Activated gamma-delta T cell treated with anti-CD3 and anti-CD28 coated beads, Interleukin-2, amount 50 U/mL, for 16 hours (primary cell): ENCODE measurements around the gene RNF11.
A peak's percentile ranks its signal among the peaks of the same experiment; 100 is the strongest.

Experiments
- DNase-seq: peaks from one replicate; pipeline ENCODE4 v3.0.0-alpha.2; 2020; ENCODE audit warnings: low read depth

RNF11 gene

DNA sequence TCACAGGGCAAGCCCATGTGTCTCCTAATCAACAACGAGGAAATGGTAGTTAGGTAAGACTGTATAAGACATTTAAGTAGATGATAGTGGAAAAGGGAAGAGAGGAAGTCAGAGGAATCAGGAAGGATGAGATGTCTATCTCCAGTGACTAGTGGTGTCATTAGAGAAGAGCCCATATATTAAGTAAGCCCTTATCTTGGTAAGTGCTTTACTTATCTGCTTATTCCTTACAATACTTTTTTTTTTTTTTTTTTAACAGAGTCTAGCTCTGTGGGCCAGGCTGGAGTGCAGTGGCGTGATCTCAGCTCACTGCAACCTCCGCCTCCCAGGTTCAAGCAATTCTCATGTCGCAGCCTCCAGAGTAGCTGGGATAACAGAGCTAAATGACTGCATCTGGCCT lies 29.5 kb downstream of the RNF11 start:
- no peak for DNase-seq

DNA sequence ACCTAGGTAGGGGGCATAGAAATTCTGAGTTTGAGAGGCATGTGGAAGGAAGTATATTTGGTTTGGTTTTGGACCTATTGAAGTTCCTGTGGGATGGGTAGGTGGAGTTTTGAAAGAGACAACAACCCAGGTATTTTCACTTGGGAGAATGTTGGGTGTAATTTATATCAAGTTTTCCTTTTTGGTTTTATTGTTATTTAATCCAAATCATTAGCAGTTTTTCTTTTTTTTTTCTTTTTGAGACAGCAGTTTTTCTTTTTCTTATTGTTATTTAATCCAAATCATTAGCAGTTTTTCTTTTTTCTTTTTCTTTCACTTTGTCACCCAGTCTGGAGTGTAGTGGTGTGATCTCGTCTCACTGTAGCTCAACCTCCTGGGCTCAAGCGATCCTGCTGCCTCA lies 30.1 kb downstream of the RNF11 start:
- DNase-seq = no peak

DNA sequence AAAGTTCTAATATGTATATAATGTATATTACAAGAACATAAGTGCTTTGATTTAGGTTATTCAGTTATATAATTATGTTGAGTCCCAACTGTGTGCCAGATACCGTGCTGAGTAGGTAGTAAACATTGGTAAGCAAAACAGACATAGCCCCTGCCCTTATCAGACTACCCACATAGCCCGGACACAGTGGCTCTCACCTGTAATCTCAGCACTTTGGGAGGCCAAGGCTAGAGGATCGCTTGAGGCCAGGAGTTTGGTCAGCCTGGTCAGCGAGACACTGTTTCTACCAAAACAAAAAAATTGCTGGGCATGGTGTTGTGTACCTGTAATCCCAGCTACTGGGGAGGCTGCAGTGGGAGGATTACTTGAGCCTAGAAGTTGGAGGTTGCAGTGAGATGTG lies 30.7 kb downstream of the RNF11 start:
- no peak for DNase-seq

DNA sequence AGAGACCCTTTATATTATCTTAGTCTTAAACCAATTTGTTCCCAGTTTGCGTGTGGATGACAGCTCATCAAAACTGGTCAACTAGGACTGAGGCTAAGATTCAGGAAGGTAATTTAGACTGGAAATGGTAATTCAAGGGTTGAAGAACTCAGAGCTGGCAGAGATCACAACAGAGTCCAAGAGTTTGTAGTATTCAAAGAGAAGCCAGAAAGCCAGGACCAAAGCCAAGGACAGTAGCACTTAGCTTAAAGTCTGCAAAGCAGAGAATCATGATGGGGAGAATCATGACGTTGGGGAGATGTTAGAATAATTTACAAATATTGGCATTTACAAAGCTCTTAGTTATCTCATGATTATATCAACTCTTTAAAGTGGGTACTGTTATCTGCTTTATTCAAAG lies 32.6 kb downstream of the RNF11 start:
- no peak for DNase-seq

DNA sequence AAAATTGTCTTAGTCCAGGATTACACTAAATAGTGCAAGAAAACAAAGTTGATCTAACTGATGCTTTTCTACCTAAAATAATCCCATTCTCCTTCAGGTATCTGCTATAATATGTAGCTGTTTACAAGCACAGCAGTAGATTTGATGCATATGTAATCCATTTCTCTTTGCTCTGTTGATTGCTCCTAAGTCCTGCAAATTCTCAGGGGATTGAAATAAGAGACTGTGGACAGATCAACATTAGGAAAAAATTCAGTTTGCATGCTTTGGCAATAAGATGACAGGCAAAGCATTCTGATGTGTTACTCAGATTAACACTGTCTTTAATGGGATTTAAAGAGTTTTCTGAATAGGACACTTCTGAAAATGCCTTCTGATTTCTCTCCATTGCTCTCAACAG lies 34.7 kb downstream of the RNF11 start:
- DNase-seq = no peak

DNA sequence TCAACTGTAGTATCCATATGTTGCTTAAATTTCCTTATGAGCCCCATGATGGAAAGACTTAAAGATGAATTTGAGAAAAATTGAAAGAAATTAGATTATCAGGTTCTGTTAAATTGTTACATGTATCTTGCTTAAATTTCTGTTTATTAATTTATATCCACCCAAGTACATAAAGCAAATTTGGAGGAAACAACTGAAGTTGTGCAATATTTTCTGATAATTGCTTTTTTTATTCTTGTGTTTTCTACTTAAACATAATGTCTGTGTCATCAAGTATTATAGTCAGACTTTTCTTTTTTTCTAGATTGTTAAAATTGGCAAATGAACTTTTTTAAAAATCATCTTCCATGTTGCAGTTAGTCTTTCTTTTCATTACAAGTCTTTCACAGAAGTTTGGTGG lies 36.8 kb downstream of the RNF11 start:
- DNase-seq = no peak

DNA sequence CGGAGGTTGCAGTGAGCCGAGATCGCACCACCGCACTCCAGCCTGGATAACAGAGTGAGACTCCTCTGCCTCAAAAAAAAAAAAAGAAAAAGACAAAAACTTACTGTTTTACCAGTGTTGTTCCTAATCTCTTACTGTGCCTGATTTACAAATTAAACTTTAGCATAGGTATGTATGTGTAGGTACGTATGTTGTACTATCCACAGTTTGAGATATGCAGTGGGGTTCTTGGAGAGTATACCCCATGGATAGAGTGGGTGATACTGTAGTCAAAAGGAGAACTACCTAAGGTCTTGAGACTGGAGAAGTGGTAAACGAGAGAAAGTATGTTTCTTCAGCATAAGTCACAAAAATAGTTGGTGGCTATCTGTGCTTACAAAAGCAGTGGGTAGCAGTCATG lies 38.6 kb downstream of the RNF11 start:
- DNase-seq = no peak

DNA sequence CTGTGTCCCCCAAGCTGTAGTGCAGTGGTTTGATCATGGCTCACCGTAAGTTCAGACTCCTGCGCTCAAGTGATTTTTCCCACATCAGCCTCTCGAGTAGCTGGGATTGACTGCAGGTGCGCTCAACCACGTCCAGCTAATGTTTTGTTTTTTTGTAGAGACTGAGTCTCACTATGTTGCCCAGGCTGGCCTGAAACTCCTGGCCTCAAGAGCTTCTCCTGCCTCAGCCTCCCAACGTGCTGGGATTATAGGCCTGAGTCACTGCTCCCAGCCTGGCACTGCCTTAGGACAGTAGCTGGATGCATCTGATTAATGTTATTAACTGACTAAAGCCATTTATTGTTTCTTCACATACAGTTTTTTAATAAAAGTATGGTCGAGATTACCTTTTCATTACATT lies 40.2 kb downstream of the RNF11 start:
- DNase-seq = no peak

DNA sequence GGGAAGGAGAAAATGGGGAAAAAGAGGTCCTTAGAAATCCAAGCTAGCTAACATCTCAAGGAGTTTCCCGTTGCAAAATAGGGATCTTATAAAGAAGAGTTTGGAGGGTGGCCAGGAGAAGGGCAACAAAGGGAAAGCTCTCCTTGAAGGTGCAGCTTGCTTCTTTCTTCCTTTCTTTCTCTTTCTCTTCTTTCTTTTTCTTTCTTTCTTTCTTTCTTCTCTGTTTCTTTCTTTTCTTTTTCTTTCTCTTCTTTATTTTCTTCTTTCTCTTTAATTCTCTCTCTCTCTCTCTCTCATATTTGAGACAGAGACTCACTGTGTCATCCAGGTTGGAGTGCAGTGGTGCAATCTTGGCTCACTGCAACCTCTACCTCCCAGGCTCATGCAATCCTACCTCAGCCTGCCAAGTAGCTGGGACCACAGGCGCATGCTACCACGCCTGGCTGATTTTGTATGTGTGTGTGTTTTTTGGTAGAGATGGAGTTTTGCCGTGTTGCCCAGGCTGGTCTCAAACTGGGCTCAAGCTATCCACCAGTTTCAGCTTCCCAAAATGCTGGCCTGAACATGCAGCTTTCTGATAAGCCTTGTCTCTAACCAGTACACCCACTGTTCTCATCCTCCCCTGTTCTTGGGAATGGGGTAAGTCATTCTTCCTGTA lies 44.4 kb downstream of the RNF11 start:
- no peak for DNase-seq

DNA sequence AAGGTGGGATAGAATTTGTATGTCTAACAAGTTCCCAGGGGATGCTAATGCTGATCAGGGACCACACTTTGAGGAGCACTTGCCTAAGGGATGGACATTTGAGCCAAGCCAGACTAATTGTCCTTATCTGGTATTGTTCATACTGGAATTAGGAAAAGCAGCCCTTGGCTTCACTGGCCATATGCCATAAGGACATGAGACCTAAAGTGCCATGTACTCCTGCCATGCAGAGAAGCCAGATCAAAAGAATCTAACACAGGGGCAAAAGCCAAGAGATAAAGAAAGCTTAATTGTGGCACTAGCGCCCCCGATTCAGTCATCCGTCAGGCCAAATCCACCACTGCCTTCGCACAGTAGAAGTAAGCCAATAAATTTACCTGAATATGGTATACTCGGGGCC lies 45.7 kb downstream of the RNF11 start:
- DNase-seq = no peak

DNA sequence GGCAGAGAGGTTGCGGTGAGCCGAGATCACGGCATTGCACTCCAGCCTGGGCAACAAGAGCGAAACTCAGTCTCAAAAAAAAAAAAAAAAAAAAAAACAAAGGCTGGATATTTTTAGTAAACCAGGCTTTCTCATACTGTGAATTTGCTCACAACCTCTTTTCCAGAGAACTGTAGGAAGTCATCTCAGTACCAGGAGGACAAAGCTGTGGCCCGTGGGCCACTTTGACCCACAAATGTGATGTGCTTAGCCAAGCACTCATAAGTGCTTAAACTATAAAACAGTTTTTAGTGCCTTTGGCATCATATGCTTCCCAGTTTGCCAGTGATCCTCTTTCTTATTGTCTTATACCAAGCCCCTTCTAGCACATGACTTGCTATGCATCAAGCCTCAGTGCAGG lies 46.5 kb downstream of the RNF11 start:
- DNase-seq = no peak

DNA sequence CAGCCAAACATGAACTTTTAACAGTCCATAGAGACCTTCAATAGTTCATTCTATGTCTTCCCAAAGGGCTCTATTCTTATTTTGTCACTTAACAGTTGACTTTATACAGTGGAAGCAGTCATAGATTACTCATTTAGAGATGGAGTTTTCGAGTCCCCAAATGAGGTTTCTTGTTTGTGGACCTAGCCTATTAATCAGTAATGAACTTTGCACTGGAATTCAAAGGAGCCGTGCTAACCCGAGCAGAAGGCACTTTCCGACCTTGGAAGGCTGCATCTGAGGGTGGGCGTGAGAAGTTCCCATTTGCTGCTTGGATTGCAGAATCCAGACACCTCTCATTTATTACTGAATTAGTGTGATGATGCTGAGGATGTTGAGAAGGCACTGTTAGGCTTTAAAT lies 47.9 kb downstream of the RNF11 start:
- DNase-seq = no peak

DNA sequence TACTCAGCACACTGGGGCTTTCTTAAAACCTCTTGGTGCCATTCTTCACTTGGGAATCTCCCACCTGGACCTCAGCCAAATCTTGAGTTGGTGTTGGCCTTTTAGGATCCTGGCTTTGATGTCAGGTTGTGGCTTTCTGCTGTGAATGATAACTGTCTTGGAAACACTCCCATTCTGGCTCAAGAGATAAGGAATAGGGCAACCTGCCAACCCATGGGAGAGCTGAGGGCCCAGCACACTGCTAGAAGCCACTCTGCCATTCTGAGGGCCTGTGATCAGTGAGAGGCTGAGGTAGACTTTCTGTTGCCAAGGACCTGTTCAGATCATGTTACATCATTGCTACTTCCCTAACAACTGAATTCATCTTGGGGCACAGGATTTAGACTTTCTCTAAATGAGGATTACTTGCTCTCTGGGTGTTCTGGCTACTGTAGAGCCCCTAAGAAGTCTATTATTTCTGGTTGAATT lies 48.4 kb downstream of the RNF11 start:
- DNase-seq = no peak

DNA sequence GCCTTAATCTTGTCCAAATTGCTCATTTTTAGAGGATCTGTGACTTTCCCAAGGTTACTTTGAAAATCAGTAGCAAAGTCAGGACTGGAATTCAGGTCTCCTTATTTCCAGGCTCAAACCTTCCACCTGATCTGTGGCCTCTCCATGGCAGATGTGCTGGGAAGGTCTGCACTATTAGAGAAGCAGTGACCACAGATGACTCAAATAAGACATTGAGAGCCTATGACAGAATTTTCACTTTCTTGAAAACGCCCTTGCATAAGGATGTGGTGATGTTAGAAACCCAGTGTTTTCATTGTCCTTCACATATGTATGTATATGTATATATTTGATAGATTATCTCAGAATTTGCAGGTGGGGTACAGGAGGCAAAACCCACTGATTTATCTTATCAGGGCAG lies 49.0 kb downstream of the RNF11 start:
- no peak for DNase-seq

DNA sequence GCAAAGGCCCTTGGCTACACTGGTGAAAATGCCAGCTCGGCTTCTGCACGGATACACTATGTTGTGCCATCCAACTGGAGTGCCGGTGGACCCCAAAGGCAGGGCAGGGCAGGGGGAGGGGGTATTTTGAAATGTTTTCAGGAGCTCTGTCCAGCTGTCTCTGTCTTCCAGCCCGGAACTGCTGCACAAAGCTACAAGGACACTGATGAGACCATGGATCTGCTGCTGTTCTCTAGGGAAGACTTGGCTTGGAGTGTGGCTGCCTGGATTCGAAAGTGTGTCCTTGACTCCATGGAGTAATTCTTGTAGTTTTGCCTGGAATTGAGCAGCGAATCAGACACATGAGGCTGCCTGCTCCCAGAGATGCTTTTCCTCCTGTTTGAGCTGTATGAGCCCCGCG lies 51.9 kb downstream of the RNF11 start:
- DNase-seq = no peak

DNA sequence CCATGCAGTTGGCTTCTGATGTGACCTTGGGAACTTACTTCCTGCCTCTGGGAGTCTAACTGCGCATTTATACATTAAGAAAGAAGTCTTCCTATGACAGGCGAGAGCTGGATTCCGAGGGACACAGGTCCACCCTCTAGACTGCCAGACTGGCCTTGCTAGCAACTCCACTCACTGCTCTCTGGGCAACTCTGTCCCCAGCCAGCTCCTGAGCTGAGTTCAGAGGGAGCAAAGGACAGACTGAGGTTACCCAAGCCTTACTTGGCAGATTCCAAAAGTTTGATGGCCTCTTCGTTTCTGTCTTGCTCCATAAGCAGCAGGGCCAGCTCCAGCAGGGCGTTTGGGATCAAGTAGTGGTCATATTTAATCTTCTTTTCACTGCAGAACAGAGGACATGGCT lies 52.5 kb downstream of the RNF11 start:
- DNase-seq = no peak

DNA sequence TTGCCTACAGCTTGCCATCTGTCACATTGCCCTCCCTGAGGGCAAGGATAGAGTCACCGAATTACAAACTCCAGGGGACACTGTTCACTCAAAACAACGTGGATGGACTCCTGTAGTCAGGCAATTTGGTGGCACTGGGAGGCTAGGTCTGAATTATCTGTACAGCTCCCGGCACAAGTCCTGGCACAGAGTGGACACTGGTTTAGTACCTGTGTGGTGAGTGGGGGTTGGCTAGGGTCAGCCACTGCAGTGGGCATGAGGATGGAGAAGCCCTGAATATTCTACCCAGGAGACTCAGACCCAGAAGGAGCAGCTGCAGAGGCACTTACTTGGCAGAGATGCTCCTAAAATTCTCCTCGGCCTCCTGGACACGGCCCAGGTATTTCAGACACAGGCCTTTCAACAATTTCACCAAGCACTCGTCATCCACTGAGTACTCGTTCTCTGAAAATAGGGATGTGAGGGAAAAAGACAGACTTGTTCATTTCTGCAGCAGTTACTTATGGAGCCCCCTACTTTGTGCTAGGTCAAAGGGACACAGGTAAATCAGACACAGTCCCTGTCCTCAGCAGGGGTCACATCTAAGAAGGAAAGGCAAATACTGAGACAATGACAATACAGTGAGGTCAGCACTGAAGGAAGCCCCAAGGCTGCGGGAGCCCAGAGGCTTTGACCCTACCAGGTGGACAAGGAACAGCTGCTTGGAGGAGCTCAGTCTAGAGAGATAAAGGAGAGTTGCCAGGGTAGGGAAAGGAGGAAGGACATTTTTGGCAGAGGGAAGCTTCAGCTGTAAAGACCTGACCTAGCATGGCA lies 53.8 kb downstream of the RNF11 start:
- DNase-seq = no peak

DNA sequence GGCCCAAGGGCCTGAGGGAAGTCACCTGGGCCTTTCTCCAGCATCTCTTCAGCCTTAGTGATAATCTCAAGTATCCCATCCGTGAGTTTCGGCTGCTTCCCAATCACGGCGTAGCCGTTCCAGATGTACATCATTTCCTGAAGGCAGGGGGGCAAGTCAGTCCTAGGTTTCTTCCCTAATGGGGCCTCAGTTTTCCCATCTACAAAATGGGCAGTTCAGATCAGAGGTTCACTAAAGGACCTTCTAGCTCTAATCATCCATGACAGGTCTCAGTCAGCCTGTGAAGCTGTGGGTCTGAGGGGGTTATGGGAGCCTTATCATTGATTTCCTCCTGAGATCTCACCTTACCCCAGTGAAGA lies 54.4 kb downstream of the RNF11 start:
- DNase-seq = no peak

DNA sequence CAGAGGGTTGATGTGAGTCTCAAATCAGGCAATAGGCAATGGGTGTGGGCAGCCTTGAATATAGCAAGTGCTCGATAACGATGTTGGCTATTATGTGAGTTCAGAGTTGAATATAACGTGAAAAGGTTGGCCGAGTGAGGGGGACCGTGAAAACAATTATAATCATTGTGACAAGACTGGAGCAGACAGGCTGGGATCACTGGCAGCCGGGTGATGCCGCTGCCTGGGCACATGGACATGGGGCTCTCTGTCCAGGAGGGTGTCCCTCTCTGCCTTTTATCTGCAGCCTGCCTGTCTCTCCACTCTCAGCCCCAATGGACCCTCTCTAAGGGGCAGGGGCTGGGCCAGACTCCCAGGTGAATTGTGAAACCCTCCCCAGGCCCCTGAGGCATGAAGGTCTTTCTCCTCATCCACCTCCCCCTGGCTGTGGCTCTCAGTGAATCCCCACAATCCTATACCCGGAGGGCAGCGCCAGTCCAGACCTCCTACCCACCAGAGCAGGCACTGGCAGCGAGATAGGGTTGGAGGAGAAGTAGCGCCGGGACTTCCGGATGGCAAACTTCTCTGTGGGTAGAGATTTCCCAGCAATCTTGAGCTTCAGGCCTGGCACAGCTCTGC lies 57.9 kb downstream of the RNF11 start:
- DNase-seq = no peak

DNA sequence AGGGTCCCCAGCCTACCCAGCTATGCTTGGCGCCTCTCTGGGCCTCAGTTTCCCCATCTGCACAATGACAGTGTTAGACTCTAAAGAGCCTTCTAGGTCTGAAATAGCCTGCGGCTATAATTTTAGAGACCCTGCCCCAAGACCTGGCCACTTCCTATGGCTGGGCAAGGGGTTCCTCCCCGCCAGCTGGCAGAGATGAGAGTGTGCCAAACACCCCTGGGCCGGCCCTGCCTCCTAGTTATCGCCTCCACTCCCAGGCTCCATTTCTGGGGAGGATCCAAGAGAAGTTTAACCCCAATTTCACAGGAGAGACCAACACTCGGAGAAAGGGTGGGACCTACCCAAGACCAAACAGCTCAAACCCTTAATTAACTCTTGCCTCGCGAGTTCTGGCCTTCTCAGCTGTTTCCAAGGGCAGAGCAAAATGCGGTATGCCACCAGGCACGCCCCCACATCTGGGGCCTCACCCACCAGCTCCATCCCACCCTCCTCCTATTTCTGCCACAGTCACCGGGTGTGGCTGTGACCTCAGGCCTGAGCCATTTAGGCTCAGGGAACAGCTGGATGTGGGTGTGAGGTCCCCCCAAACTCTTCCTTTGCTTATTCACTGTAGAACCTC lies 58.6 kb downstream of the RNF11 start:
- DNase-seq = no peak

DNA sequence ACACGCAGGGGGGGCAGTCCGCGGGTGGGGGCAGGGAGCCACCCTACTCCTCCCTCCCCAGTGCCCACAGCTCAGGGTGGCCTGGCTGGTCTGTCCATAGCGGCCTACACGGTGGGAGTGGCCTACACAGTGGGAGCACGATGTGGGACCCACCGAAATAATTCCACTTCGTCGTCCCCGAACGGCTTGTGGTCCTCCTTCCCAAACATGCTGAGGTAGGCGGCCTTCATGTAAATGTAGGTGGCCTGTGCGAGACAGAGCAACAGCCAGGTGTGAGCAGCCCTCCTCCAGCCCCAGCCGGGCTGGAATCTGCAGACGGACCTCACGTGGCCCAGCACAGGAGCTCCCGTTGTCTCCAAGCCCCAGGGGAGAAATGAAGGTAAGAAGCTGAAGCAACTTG lies 59.9 kb downstream of the RNF11 start:
- DNase-seq = no peak

DNA sequence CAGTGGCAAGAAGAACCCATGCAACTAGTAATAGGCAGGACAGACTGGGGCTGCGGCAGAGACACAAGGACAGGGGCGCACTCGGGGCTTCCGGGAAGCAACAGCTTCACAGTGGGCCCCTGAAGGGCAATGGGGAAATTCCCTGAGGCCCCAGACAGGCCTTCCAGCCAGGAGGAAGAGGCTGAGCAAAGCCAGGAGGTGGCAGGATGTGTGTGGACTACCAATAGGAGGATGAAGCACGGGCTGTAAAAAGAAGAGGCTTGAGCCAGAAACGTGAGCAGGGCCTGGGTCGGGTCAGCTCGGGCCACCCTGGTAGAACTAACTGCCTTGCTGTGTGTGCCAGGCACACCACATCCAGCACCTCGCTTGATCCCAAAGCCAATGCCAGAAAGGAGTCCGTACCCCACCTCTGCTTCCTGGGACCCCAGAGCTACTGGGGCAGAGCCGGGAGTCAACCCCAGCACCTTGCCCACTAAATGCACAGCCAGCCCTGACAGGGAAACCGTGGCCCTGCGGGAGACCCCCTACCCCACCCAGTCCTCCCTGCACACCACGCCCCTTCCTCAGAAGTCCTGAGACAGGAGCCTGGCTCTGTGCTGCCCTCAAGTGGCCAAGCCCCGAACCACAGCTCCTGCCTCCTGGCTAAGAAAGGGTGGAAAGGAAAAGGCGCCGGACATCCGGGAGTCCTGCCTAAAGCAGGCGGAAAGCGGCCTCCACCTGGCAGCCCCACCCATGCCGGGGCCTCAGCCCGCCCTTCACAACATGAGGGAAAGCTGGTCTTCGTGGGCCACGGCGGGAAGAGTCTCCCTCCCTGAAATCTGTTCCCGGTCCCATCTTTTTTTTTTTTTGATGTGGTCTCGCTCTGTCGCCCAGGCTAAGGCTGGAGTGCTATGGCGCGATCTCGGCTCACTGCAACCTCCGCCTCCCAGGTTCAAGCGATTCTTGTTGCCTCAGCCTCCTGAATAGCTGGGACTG lies 60.6 kb downstream of the RNF11 start:
- peak; percentile 45 for DNase-seq
